ENCODE measurements around the gene ADARB2. TPM values are rescaled to one million over a fixed set of nuclear protein-coding genes. Genes with fewer than 3 reads are reported as not detected.
A peak's percentile ranks its signal among the peaks of the same experiment; 100 is the strongest.

ADARB2 gene
- total and polyA plus RNA-seq, 11 donors, result 0.07 to 1.2 (median 0.28) TPM; not detected in 4

DNA sequence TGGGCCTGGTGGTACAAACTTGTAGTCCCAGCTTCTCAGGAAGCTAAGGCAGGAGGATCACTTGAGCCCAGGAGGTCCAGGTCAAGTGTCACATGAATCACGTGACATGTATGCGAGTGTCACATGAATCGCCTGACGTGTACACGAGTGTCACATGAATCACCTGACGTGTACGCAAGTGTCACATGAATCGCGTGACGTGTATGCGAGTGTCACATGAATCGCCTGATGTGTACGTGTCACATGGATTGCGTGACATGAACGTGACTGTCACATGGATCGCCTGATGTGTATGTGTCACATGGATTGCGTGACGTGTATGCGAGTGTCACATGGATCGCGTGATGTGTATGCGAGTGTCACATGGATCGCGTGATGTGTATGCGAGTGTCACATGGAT, 9.5 kb upstream of the ADARB2 start:
- no peaks in the 10 kb centered on the region for H3K4me1 ChIP-seq
- intact Hi-C loops (cut with DNase I), result no loop called here
- no peak overlapping the region for H3K4me3 ChIP-seq
- ATAC-seq (no peak), DNase-seq (no peak)
- peaks cover 0 to 33% (median 14%) of the 10 kb centered on the region in 12 donors for H3K9me3 ChIP-seq
- H3K27me3 ChIP-seq, result peaks cover 0 to 20% (median 4%) of the 10 kb centered on the region in 9 donors
- H3K36me3 ChIP-seq, result no peaks in the 10 kb centered on the region
- no peak overlapping the region for H3K27ac ChIP-seq
- TF ChIP-seq CTCF (IDR thresholded peaks at IDR 0.05), result no peak
- TF ChIP-seq POLR2A (IDR thresholded peaks at IDR 0.05), result no peak
- 95 to 96% (median 96%) methylated on average over 25 of the region's 25 CpGs for WGBS, 4 donors

DNA sequence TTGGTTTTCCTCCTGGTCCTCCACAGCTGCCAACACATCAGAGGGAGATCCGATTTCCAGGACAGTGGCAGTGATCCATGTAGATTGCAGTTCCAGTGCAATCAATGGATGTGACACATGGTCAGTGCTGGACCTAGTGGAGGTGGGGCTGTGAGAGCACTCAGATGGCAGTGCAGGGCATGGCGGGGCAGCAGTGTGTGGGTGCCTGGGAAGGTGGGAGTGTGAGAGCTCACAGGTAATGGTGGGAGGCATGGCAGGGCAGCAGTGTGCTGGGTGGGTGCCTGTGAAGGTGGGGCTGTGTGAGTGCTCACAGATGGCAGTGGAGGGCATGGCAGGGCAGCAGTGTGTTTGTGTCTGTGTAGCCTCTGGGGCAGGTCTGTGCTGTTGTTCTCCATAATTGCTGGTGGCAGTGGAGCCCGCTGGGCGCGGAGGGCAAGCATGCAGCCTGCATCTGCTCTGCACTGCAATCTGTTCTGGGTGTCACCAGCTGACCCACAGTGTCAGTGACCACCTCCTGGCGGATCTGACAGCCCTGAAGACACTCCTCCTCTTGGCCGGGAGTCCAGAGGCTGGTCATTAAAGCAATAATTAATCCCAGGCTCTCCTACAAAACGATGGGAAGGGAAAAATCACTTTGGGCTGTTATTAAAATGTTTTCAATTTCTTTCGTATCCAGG, 8.6 kb upstream of the ADARB2 start:
- intact Hi-C loops (cut with DNase I), result no loop called here
- DNase-seq, result peak in 1 of 5 donors; percentile 42
- WGBS, 4 donors, result 67 to 71% (median 69%) methylated on average over 9 of the region's 9 CpGs

DNA sequence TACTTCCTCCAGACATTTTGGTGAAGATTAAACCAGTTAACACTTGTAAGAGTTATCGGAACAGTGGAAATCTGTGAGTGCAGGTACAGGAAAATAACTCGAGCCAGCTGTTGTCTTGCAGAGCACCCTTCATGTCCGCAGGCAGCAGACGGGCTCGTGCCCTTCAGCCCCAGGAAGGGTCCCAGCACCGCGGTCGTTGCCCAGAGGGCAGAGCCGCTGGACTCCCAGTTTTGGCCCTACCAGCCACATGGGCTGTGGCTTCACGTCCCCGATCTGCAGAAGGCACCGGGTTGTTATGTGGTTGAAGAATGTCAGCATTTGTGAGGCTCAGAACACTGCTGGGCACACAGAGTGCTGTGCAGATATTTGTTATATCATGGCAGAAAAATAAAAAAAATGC, 7.2 kb upstream of the ADARB2 start:
- Histone ChIP-seq H3K4me1 (no peaks in the 10 kb centered on the region), H3K9me3 (peaks cover 0 to 13% (median 3%) of the 10 kb centered on the region in 12 donors), H3K27me3 (peaks cover 0 to 41% (median 16%) of the 10 kb centered on the region in 9 donors), H3K36me3 (no peaks in the 10 kb centered on the region), H3K4me3 (no peak overlapping the region), H3K27ac (no peak overlapping the region)
- no peak for ATAC-seq
- TF ChIP-seq POLR2A (IDR thresholded peaks at IDR 0.05) (no peak), CTCF (IDR thresholded peaks at IDR 0.05) (no peak)
- 85 to 91% (median 87%) methylated on average over 10 to 12 of the region's 12 CpGs for WGBS, 4 donors
- DNase-seq, result no peak
- intact Hi-C loops (cut with DNase I), result no loop called here

More for the DNA sequence above, 8.6 kb upstream of the ADARB2 start:
- Histone ChIP-seq H3K4me1 (no peaks in the 10 kb centered on the region), H3K4me3 (no peak overlapping the region), H3K9me3 (peaks cover 0 to 25% (median 12%) of the 10 kb centered on the region in 12 donors), H3K36me3 (no peaks in the 10 kb centered on the region), H3K27me3 (peaks cover 0 to 28% (median 4%) of the 10 kb centered on the region in 9 donors), H3K27ac (no peak overlapping the region)
- ATAC-seq, result no peak
- TF ChIP-seq CTCF (IDR thresholded peaks at IDR 0.05) (no peak), POLR2A (IDR thresholded peaks at IDR 0.05) (no peak)

DNA sequence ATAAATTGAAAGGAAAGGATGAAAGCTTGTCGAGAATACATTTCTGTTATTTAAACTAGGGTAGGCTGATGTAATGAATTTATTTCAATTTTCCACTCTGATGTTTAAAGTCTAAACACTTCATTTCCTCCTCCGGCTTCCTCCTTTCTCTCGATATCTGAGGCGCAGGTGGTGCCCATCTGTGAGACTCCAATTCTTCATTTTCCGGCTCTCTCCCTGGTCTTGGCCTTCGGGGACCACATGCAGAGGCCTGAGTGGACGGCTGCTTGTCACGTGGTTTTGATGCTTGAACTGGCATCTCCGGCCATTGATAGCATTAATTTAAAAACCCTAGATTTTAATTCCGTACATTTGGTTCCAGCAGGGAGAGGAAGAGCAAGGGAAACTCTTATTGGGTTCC, 5.8 kb upstream of the ADARB2 start:
- Histone ChIP-seq H3K4me1 (no peaks in the 10 kb centered on the region), H3K27ac (no peak overlapping the region), H3K27me3 (peaks cover 0 to 55% (median 26%) of the 10 kb centered on the region in 9 donors), H3K9me3 (peaks cover 0 to 4% (median 0%) of the 10 kb centered on the region in 12 donors), H3K4me3 (no peak overlapping the region), H3K36me3 (no peaks in the 10 kb centered on the region)
- TF ChIP-seq POLR2A (IDR thresholded peaks at IDR 0.05), result no peak
- no peak for TF ChIP-seq CTCF (IDR thresholded peaks at IDR 0.05)
- intact Hi-C loops (cut with DNase I), result no loop called here
- ATAC-seq, result no peak
- 63 to 74% (median 66%) methylated on average over 10 of the region's 10 CpGs for WGBS, 4 donors
- DNase-seq, result no peak
